Caco-2 (cell line): ENCODE results near the gene MRTFA. TPM values are rescaled to one million over a fixed set of nuclear protein-coding genes. Genes with fewer than 3 reads are reported as not detected.

Experiments used
- BruUV-seq: library from RNA; stranded (reverse); fragments of 400-500 nt; replicated peaks from 2 replicates; lab custom pipeline; 2021; lab: Mats Ljungman, UMichigan
- CTCF ChIA-PET: fragments of 300-600 bp; sonication (Branson Sonifier 250); formaldehyde crosslinking; loops from one replicate; lab custom pipeline; 2022; ENCODE audit warnings: antibody characterized with exemption; lab: Charles Lee
- POLR2A ChIA-PET: fragments of 300-600 bp; sonication (Branson Sonifier 250); formaldehyde crosslinking; loops from one replicate; lab custom pipeline; 2022; ENCODE audit warnings: antibody characterized with exemption; lab: Charles Lee
- DNase-seq, 2 experiments: peaks; one replicate each; pipeline versions ENCODE4 v3.0.0 to v3.0.0-alpha.2; 2020 to 2022
- H3K27me3 ChIP-seq: replicated peaks from 2 replicates; pipeline ENCODE4 v1.6.0; 2011; ENCODE audit warnings: low read length; ENCODE audit not compliant: control insufficient read depth, insufficient read depth
- H3K36me3 ChIP-seq: 2 replicates; pipeline ENCODE4 v1.5.1; 2011; ENCODE audit warnings: low read length; ENCODE audit not compliant: control insufficient read depth, insufficient read depth
- H3K4me1 ChIP-seq: fragments of 250-450 bp; sonication (Bioruptor Pico); 2 replicates; pipeline ENCODE4 v1.5.1; 2020; ENCODE audit warnings: mild to moderate bottlenecking
- H3K4me3 ChIP-seq: 2 replicates; pipeline ENCODE4 v1.5.1; 2011; ENCODE audit warnings: low read depth, mild to moderate bottlenecking, control low read depth, low read length
- H3K9me3 ChIP-seq: fragments of 250-450 bp; sonication (Bioruptor Pico); 2 replicates; pipeline ENCODE4 v1.5.1; 2020; ENCODE audit warnings: mild to moderate bottlenecking, moderate library complexity
- H3K27ac Mint-ChIP-seq: one replicate; pipeline ENCODE4 v1.8.0; 2022; ENCODE audit warnings: mixed read lengths; ENCODE audit not compliant: unreplicated experiment
- H3K27me3 Mint-ChIP-seq: one replicate; pipeline ENCODE4 v1.8.0; 2022; ENCODE audit warnings: mixed read lengths; ENCODE audit not compliant: insufficient read depth, unreplicated experiment
- H3K36me3 Mint-ChIP-seq: one replicate; pipeline ENCODE4 v1.8.0; 2022; ENCODE audit warnings: mild to moderate bottlenecking, mixed read lengths; ENCODE audit not compliant: insufficient read depth, unreplicated experiment
- H3K4me1 Mint-ChIP-seq: one replicate; pipeline ENCODE4 v1.8.0; 2022; ENCODE audit warnings: low read depth, mixed read lengths; ENCODE audit not compliant: unreplicated experiment
- H3K4me3 Mint-ChIP-seq: one replicate; pipeline ENCODE4 v1.8.0; 2022; ENCODE audit warnings: mild to moderate bottlenecking, moderate library complexity, mixed read lengths; ENCODE audit not compliant: unreplicated experiment
- H3K9me3 Mint-ChIP-seq: one replicate; pipeline ENCODE4 v1.8.0; 2022; ENCODE audit warnings: mixed read lengths; ENCODE audit not compliant: unreplicated experiment
- CTCF ChIP-seq, 2 experiments: fragments of 200-600 bp in 1 of 2; IDR thresholded peaks; 1 replicate in 1 of 2; 2 replicates in 1 of 2; pipeline versions ENCODE4 v1.5.1 to v1.8.0; 2011 to 2022; ENCODE audit warnings: antibody characterized with exemption in 1 of 2, control low read depth in 1 of 2, inconsistent platforms in 1 of 2, low read depth in 1 of 2, low read length in 1 of 2, mild to moderate bottlenecking in 1 of 2, moderate library complexity in 1 of 2; ENCODE audit not compliant: insufficient read depth in 1 of 2, severe bottlenecking in 1 of 2, unreplicated experiment in 1 of 2
- intact Hi-C: fragments of 100-400 bp; cut with micrococcal nuclease; formaldehyde crosslinking; loops from one replicate; pipeline ENCODE4 v1.10.0; 2022; ENCODE audit not compliant: unreplicated experiment
- total RNA-seq: library from RNA; stranded (reverse); gene quantifications from 2 replicates; pipeline ENCODE4 v1.2.3, GENCODE V29; 2022

The MRTFA gene
- total RNA-seq, 1 experiment from 2014 or later, result 38.7 TPM

- CTCF ChIA-PET, result no interaction called here
- H3K36me3 ChIP-seq, result no peaks in the 10 kb centered on the region
- H3K9me3 Mint-ChIP-seq, result no peaks in the 10 kb centered on the region
- no peak overlapping the region for H3K4me3 Mint-ChIP-seq
- no TSS peak for BruUV-seq
- H3K4me1 ChIP-seq, result peaks cover 20% of the 10 kb centered on the region
- no peak overlapping the region for H3K27ac Mint-ChIP-seq
- H3K27me3 ChIP-seq, result no peaks in the 10 kb centered on the region
- DNase-seq, result no peak
- H3K4me3 ChIP-seq, result no peak overlapping the region
- H3K36me3 Mint-ChIP-seq, result no peaks in the 10 kb centered on the region
- POLR2A ChIA-PET, result no interaction called here
- H3K4me1 Mint-ChIP-seq, result peaks cover 22% of the 10 kb centered on the region
- TF ChIP-seq CTCF (IDR thresholded peaks at IDR 0.05; ENCODE audit: insufficient read depth in 1 of 2, low read depth in 1 of 2, low read length in 1 of 2, severe bottlenecking in 1 of 2, unreplicated experiment in 1 of 2), result no peak
- no peaks in the 10 kb centered on the region for H3K9me3 ChIP-seq
- intact Hi-C loops, result no loop called here
- no peaks in the 10 kb centered on the region for H3K27me3 Mint-ChIP-seq
Observed at GRCh38 chr22:40607506-40607905, 29.0 kb downstream of the MRTFA start.

- Histone ChIP-seq H3K4me3 (no peak overlapping the region), H3K4me1 (peaks cover 20% of the 10 kb centered on the region), H3K27me3 (no peaks in the 10 kb centered on the region), H3K36me3 (no peaks in the 10 kb centered on the region), H3K9me3 (no peaks in the 10 kb centered on the region)
- Mint-ChIP-seq H3K4me3 (no peak overlapping the region), H3K36me3 (no peaks in the 10 kb centered on the region), H3K27ac (no peak overlapping the region), H3K4me1 (peaks cover 22% of the 10 kb centered on the region), H3K27me3 (no peaks in the 10 kb centered on the region), H3K9me3 (no peaks in the 10 kb centered on the region)
- intact Hi-C loops, result no loop called here
- no peak for TF ChIP-seq CTCF (IDR thresholded peaks at IDR 0.05; ENCODE audit: insufficient read depth in 1 of 2, low read depth in 1 of 2, low read length in 1 of 2, severe bottlenecking in 1 of 2, unreplicated experiment in 1 of 2)
- no peak for DNase-seq
- POLR2A ChIA-PET, result interaction anchor here (0.8 kb wide), 1 partner anchor 31 kb away, joined by 4 read pairs; the partner anchor contains the start of gene MRTFA
- BruUV-seq, result no TSS peak
- CTCF ChIA-PET, result no interaction called here
Observed at GRCh38 chr22:40606306-40606705, 30.2 kb downstream of the MRTFA start.

- POLR2A ChIA-PET, result no interaction called here
- Histone ChIP-seq H3K4me1 (peaks cover 20% of the 10 kb centered on the region), H3K36me3 (no peaks in the 10 kb centered on the region), H3K9me3 (no peaks in the 10 kb centered on the region), H3K4me3 (no peak overlapping the region), H3K27me3 (no peaks in the 10 kb centered on the region)
- no peaks in the 10 kb centered on the region for H3K27me3 Mint-ChIP-seq
- intact Hi-C loops, result no loop called here
- H3K36me3 Mint-ChIP-seq, result no peaks in the 10 kb centered on the region
- no peak for DNase-seq
- no peaks in the 10 kb centered on the region for H3K9me3 Mint-ChIP-seq
- H3K27ac Mint-ChIP-seq, result no peak overlapping the region
- CTCF ChIA-PET, result no interaction called here
- BruUV-seq, result no TSS peak
- H3K4me3 Mint-ChIP-seq, result no peak overlapping the region
- no peak for TF ChIP-seq CTCF (IDR thresholded peaks at IDR 0.05; ENCODE audit: insufficient read depth in 1 of 2, low read depth in 1 of 2, low read length in 1 of 2, severe bottlenecking in 1 of 2, unreplicated experiment in 1 of 2)
- peaks cover 22% of the 10 kb centered on the region for H3K4me1 Mint-ChIP-seq
Observed at GRCh38 chr22:40605761-40606160, 30.8 kb downstream of the MRTFA start.
